LHCN-M2 (cell line): ENCODE measurements around the gene TNIK. TPM values are rescaled to one million over a fixed set of nuclear protein-coding genes. Genes with fewer than 3 reads are reported as not detected.

ENCODE experiments used
- DNase-seq: peaks from one replicate; pipeline ENCODE4 v3.0.0-alpha.2; 2012; ENCODE audit warnings: low read depth
- total RNA-seq: library from RNA; depleted of rRNA; stranded (reverse); fragments of >200 nt; gene quantifications from 2 replicates; pipeline ENCODE4 v1.2.3, GENCODE V29; 2014

Gene TNIK
- total RNA-seq, 1 experiment from 2014 or later = 0.23 TPM

GRCh38 chr3:171090321-171090720 is 369.9 kb downstream of the TNIK start:
- no peak for DNase-seq

- DNase-seq = peak; percentile 70
These were observed 371.0 kb downstream of the TNIK start for GRCh38 chr3:171088964-171089754.

GRCh38 chr3:171088496-171088895 is 371.7 kb downstream of the TNIK start:
- no peak for DNase-seq

GRCh38 chr3:171086914-171087313 is 373.3 kb downstream of the TNIK start:
- DNase-seq = no peak

GRCh38 chr3:171077261-171077660 is 382.9 kb downstream of the TNIK start:
- no peak for DNase-seq

- DNase-seq = no peak
These were observed 387.8 kb downstream of the TNIK start for GRCh38 chr3:171072432-171072831.

- no peak for DNase-seq
These were observed 391.5 kb downstream of the TNIK start for GRCh38 chr3:171068658-171069057.

- DNase-seq = peak; percentile 26
These were observed 394.0 kb downstream of the TNIK start for GRCh38 chr3:171066206-171066605.

- DNase-seq = peak; percentile 28
These were observed 394.5 kb downstream of the TNIK start for GRCh38 chr3:171065732-171066131.

GRCh38 chr3:171064461-171064860 is 395.7 kb downstream of the TNIK start:
- DNase-seq = no peak

GRCh38 chr3:171061749-171062148 is 398.5 kb downstream of the TNIK start:
- no peak for DNase-seq

GRCh38 chr3:171059978-171060377 is 400.2 kb downstream of the TNIK start:
- DNase-seq = no peak

- DNase-seq = no peak
These were observed 401.2 kb downstream of the TNIK start for GRCh38 chr3:171058873-171059603.

- DNase-seq = no peak
These were observed 402.1 kb downstream of the TNIK start for GRCh38 chr3:171058058-171058457.

GRCh38 chr3:171057072-171057471 is 403.1 kb downstream of the TNIK start:
- DNase-seq = no peak

GRCh38 chr3:171056528-171056927 is 403.7 kb downstream of the TNIK start:
- DNase-seq = peak; percentile 31

GRCh38 chr3:171055336-171056178 is 404.6 kb downstream of the TNIK start:
- DNase-seq = peak; percentile 17

GRCh38 chr3:171054921-171055320 is 405.3 kb downstream of the TNIK start:
- DNase-seq = no peak

GRCh38 chr3:171054231-171054630 is 406.0 kb downstream of the TNIK start:
- no peak for DNase-seq

GRCh38 chr3:171049861-171050444 is 410.3 kb downstream of the TNIK start:
- DNase-seq = peak; percentile 54

- DNase-seq = no peak
These were observed 413.4 kb downstream of the TNIK start for GRCh38 chr3:171046760-171047159.
